Stimulated activated naive B cell treated with anti-CD40 and anti-IgM and Interleukin-4, amounts not matched to agents 10 μg/mL and 1 μg/mL and 100 μg/mL, for 72 hours (primary cell): ENCODE results near the gene FBXO45.
A peak's percentile ranks its signal among the peaks of the same experiment; 100 is the strongest.
"Not testable (repeated sequence)": the region's sequence is repeated elsewhere in the genome, so short reads cannot be mapped to it uniquely, and the experiment has no call there.

Source experiments
- ATAC-seq, 2 donors: fragments of 150-1000 bp; cut with Tn5 transposase; replicated peaks; 2 replicates each; pipeline ENCODE4 v1.10.0; 2021; ENCODE audit warnings: moderate library complexity in 1 of 2
- DNase-seq: peaks from one replicate; pipeline ENCODE4 v3.0.0; 2021
- H3K27ac Mint-ChIP-seq: one replicate; pipeline ENCODE4 v1.8.0; 2022; ENCODE audit warnings: mild to moderate bottlenecking, mixed read lengths
- H3K27me3 Mint-ChIP-seq, 2 donors: one replicate each; pipeline ENCODE4 v1.8.0; 2022; ENCODE audit warnings: mixed read lengths in 2 of 2
- H3K36me3 Mint-ChIP-seq, 2 donors: one replicate each; pipeline ENCODE4 v1.8.0; 2022; ENCODE audit warnings: mixed read lengths in 2 of 2, mild to moderate bottlenecking in 1 of 2
- H3K4me1 Mint-ChIP-seq, 2 donors: one replicate each; pipeline ENCODE4 v1.8.0; 2022; ENCODE audit warnings: mixed read lengths in 2 of 2, mild to moderate bottlenecking in 1 of 2
- H3K4me3 Mint-ChIP-seq, 2 donors: one replicate each; pipeline ENCODE4 v1.8.0; 2022; ENCODE audit warnings: mild to moderate bottlenecking in 2 of 2, mixed read lengths in 2 of 2, moderate library complexity in 1 of 2
- H3K9me3 Mint-ChIP-seq, 2 donors: one replicate each; pipeline ENCODE4 v1.8.0; 2022; ENCODE audit warnings: mixed read lengths in 2 of 2, mild to moderate bottlenecking in 1 of 2

The FBXO45 gene

DNA sequence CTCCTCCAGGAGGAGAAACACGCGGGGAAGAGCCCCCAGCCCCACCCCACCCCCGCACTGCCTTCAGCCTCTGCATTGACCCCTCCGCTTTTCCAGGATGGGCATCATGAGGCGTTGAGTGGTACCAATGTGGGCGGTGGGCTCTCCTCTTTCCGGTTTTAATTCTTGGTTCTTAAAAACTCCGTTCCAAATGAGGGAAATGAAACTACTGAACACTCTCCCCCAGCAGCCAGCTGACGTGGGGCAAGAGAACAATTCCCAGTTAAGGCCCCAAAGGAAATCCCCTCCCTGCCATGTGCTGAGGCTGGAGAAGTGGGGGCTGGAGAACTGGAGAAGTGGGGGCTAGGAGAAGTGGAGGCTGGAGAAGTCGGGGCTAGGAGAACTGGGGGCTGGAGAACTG is 65.8 kb downstream of the FBXO45 start:
- H3K36me3 Mint-ChIP-seq, result peaks cover 11 to 39% of the 10 kb centered on the region in 2 donors
- H3K27ac Mint-ChIP-seq, result peak overlapping the region; percentile 98
- peak; percentile 69 for DNase-seq
- peak overlapping the region; percentile 89 to 96 for H3K4me3 Mint-ChIP-seq
- H3K9me3 Mint-ChIP-seq, result peaks cover 0 to 4% of the 10 kb centered on the region in 2 donors
- H3K4me1 Mint-ChIP-seq, result peaks cover 50 to 92% of the 10 kb centered on the region in 2 donors
- ATAC-seq, result peak; percentile 24
- H3K27me3 Mint-ChIP-seq, result no peaks in the 10 kb centered on the region

DNA sequence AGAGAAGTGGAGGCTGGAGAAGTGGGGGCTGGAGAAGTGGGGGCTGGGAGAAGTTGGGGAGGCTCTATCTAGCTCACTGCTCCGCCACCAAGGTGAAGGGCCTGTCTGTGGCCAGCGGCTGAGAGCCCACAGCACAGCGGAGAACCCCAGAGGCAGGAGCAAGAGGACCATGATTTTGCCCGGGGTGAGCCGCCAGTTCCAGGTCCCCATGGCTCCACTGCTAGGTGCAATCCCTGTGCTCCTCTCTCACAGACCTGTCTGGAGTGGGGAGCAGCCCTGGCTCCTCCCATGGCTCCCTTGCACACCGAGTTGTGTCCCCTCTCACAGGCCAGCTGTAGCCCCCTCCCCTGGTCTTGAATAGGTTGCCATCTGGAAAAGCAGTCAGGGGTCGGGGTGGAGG is 66.4 kb downstream of the FBXO45 start:
- Mint-ChIP-seq H3K27ac (peak overlapping the region; percentile 98), H3K9me3 (peaks cover 0 to 4% of the 10 kb centered on the region in 2 donors), H3K4me3 (peak overlapping the region; percentile 89 to 96), H3K36me3 (peaks cover 11 to 45% of the 10 kb centered on the region in 2 donors), H3K4me1 (peaks cover 49 to 93% of the 10 kb centered on the region in 2 donors), H3K27me3 (no peaks in the 10 kb centered on the region)
- DNase-seq, result no peak
- no peak for ATAC-seq

DNA sequence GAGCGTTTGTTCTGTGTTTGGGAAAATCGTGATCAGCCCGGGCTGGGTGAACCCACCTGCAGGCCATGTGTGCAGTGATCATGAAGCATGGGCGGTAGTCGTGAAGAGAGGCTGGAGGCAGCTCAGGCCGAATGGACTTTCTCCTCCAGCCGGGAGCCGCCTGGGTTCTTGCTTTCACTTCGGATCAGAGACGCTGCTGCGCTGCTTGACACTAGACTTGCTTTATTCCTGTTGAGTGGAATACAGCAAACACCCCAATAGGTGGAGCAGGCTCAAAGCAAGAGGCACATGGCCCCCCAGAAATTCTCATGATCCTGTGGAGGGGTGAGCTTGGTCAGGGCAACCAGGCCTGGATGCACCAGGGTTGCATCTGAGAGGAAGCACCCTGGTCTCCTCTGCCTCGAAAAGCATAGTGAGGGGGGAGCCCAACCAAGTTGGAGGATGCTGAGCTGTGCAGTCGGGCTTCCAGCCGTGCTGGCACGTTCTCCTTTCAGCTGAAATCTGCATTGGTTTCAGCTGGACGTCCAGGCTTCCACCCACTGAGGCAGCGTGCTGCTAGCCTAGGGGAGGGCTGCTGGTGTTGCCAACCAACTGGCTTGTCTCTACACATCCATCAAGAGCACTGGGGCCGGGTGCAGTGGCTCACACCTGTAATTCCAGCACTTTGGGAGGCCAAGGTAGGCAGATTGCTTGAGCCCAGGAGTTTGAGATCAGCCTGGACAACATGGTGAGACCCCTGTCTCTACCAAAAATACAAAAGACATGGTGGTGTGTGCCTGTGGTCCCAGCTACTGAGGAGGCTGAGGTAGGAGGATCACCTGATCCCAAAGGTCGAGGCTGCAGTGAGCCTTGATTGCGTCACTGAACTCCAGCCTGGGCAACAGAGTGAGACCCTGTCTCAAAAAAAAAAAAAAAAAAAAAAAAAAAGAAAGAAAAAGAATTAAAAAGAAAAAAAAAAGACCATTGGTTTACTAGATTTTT is 68.2 kb downstream of the FBXO45 start:
- no peak for ATAC-seq
- Mint-ChIP-seq H3K4me3 (peak overlapping the region in 1 of 2 donors; percentile 30), H3K36me3 (peaks cover 20 to 53% of the 10 kb centered on the region in 2 donors), H3K4me1 (peaks cover 50 to 90% of the 10 kb centered on the region in 2 donors), H3K27ac (peak overlapping the region; percentile 98), H3K9me3 (peaks cover 0 to 4% of the 10 kb centered on the region in 2 donors), H3K27me3 (no peaks in the 10 kb centered on the region)
- DNase-seq, result no peak

DNA sequence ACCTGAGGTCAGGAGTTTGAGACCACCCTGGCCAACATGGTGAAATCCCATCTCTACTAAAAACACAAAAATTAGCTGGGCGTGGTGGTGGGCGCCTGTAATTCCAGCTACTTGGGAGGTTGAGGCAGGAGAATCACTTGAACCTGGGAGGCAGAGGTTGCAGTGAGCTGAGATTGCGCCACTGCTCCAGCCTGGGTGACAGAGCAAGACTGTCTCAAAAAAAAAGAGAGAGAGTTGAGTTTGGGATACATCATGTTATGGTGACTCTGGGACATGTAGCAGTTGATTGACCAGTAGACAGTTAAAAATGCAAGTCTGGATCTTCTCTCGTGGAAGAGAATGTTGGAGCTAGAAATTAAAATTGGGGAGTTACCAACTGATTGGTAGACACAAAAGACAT is 69.5 kb downstream of the FBXO45 start:
- not testable (repeated sequence) for H3K9me3 Mint-ChIP-seq, ATAC-seq, DNase-seq, H3K27me3 Mint-ChIP-seq
- Mint-ChIP-seq H3K4me3 (peak overlapping the region; percentile 54 to 80), H3K36me3 (peaks cover 26 to 58% of the 10 kb centered on the region in 2 donors), H3K4me1 (peaks cover 55 to 95% of the 10 kb centered on the region in 2 donors), H3K27ac (peak overlapping the region; percentile 93)
